Measurements from ENCODE around the gene RASL12. TPM values are rescaled to one million over a fixed set of nuclear protein-coding genes. Genes with fewer than 3 reads are reported as not detected.

RASL12 gene
- total and polyA plus RNA-seq, 10 donors = 2.7 to 38.5 (median 9.3) TPM

DNA sequence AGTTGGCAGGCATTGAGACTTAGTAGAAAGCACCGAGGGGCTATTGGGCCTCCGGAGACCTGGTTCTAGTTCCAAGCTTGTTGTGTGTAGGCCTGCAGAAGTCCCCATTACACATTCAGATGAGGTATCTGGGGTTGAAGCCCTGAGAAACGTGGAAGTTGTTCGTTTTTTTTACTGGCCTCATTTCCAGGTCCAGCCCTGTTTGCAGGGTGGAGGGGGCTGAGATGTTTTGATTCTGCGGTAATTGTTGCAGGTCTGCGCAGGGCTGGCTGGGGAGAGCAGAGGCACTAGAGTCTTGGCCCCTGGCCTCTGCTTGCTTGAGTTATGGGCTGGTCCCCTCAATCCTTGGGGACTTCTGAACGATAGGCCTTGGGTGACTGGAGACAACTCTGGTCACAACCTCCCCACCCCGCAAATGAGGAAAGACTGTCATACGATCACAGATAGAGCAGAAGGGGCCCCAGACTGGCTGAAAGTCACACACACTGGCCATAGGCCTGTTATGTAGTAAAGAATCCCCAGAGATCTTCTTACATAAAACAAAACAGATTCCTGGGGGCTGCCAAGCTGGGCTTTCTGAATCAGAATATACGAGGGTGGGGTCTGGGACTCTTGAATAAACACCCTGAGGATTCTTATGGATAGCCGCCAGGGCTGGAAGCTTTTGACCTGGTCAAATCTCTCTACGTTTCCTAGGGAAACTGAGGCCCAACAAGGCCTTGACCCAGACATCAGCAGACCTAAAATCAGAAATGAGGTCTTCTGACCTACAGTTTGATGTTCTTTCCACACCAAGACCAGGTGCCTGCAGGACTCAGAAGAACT lies 24.4 kb upstream of the RASL12 start:
- Histone ChIP-seq H3K36me3 (peaks cover 0 to 29% (median under 1%) of the 10 kb centered on the region in 6 donors), H3K9me3 (no peaks in the 10 kb centered on the region), H3K4me1 (peaks cover 0 to 22% (median 4%) of the 10 kb centered on the region in 6 donors), H3K4me3 (no peak overlapping the region), H3K27me3 (replicated peaks in 1 of 7) (no peaks in the 10 kb centered on the region), H3K27ac (no peak overlapping the region)
- no peak for TF ChIP-seq POLR2AphosphoS5 (IDR thresholded peaks at IDR 0.05)
- TF ChIP-seq, protein P1, sequence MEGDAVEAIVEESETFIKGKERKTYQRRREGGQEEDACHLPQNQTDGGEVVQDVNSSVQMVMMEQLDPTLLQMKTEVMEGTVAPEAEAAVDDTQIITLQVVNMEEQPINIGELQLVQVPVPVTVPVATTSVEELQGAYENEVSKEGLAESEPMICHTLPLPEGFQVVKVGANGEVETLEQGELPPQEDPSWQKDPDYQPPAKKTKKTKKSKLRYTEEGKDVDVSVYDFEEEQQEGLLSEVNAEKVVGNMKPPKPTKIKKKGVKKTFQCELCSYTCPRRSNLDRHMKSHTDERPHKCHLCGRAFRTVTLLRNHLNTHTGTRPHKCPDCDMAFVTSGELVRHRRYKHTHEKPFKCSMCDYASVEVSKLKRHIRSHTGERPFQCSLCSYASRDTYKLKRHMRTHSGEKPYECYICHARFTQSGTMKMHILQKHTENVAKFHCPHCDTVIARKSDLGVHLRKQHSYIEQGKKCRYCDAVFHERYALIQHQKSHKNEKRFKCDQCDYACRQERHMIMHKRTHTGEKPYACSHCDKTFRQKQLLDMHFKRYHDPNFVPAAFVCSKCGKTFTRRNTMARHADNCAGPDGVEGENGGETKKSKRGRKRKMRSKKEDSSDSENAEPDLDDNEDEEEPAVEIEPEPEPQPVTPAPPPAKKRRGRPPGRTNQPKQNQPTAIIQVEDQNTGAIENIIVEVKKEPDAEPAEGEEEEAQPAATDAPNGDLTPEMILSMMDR (IDR thresholded peaks at IDR 0.05 in 8 of 11, conservative IDR thresholded peaks at IDR 0.05 in 3 of 11) = no peak
- TF ChIP-seq POLR2A (IDR thresholded peaks at IDR 0.05) = no peak
- intact Hi-C loops (cut with DNase I; ENCODE audit: low total_unique reads) = no loop called here
- DNase-seq = no peak
- 87 to 96% (median 91%) methylated on average over 11 to 12 of the region's 12 CpGs for WGBS, 5 donors

DNA sequence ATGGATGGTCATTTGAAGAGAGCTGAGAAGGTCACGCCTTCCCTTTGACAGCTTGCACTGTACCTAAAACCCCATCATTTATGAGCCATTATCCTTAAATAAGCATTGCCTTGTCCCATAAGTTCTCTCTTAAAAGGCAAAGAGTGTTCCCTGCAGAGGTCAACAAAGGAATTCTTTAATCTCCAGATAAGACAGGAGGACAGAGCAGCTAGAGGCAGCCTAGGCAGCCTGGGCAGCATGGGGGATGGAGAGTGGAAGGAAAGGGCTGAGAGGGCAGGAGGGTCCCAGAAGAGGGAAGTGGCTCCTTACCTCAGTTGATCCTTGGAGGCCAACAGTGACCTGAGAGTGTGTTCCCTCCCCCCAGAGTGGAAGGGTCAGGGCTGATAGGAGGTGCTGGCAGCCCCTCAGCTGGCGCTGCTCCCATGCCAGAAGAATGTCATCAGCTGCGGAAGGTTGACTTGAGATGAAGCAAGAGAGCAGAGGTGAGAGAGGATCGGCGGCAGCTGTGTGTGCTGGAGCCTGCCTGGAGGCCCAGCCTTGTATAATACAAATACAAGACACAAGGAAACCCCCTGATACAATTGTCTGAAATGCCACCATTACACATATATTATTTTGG lies 21.5 kb upstream of the RASL12 start:
- no peaks in the 10 kb centered on the region for H3K9me3 ChIP-seq
- intact Hi-C loops (cut with DNase I; ENCODE audit: low total_unique reads) = no loop called here
- H3K36me3 ChIP-seq = peaks cover 0 to 11% (median 0%) of the 10 kb centered on the region in 6 donors
- WGBS, 5 donors = 70 to 88% (median 77%) methylated on average over 5 of the region's 5 CpGs
- peak overlapping the region in 2 of 8 donors; percentile 4 to 59 for H3K27ac ChIP-seq
- H3K27me3 ChIP-seq (replicated peaks in 1 of 7) = peaks cover 0 to 14% (median 0%) of the 10 kb centered on the region in 7 donors
- H3K4me3 ChIP-seq = no peak overlapping the region
- no peak for DNase-seq
- TF ChIP-seq POLR2A (IDR thresholded peaks at IDR 0.05) (no peak), POLR2AphosphoS5 (IDR thresholded peaks at IDR 0.05) (peak in 2 of 3 donors; percentile 57 to 58)
- TF ChIP-seq, protein P1 (IDR thresholded peaks at IDR 0.05 in 8 of 11, conservative IDR thresholded peaks at IDR 0.05 in 3 of 11) = no peak
- peaks cover 0 to 49% (median 6%) of the 10 kb centered on the region in 6 donors for H3K4me1 ChIP-seq

GRCh38 chr15:65088643-65089021 lies 20.8 kb upstream of the RASL12 start:
- intact Hi-C loops (cut with DNase I; ENCODE audit: low total_unique reads) = no loop called here
- no peak for TF ChIP-seq POLR2A (IDR thresholded peaks at IDR 0.05)
- TF ChIP-seq POLR2AphosphoS5 (IDR thresholded peaks at IDR 0.05) = no peak
- 61 to 76% (median 69%) methylated on average over 6 of the region's 6 CpGs for WGBS, 5 donors

GRCh38 chr15:65087873-65088642 lies 20.3 kb upstream of the RASL12 start:
- Histone ChIP-seq H3K27me3 (replicated peaks in 1 of 7) (peaks cover 0 to 27% (median 0%) of the 10 kb centered on the region in 7 donors), H3K4me1 (peaks cover 0 to 62% (median 11%) of the 10 kb centered on the region in 6 donors), H3K9me3 (no peaks in the 10 kb centered on the region), H3K4me3 (no peak overlapping the region), H3K36me3 (peaks cover 0 to 7% (median 0%) of the 10 kb centered on the region in 6 donors), H3K27ac (peak overlapping the region in 3 of 8 donors; percentile 8 to 59 (median 8))
- TF ChIP-seq POLR2AphosphoS5 (IDR thresholded peaks at IDR 0.05) (peak in 2 of 3 donors; percentile 10 to 51), POLR2A (IDR thresholded peaks at IDR 0.05) (no peak)
- 79 to 87% (median 85%) methylated on average over 12 to 13 of the region's 13 CpGs for WGBS, 5 donors
- intact Hi-C loops (cut with DNase I; ENCODE audit: low total_unique reads) = no loop called here
- no peak for DNase-seq

More at GRCh38 chr15:65088643-65089021, 20.8 kb upstream of the RASL12 start:
- Histone ChIP-seq H3K4me3 (no peak overlapping the region), H3K4me1 (peaks cover 0 to 56% (median 8%) of the 10 kb centered on the region in 6 donors), H3K36me3 (peaks cover 0 to 10% (median 0%) of the 10 kb centered on the region in 6 donors), H3K27ac (peak overlapping the region in 3 of 8 donors; percentile 8 to 59 (median 8)), H3K9me3 (no peaks in the 10 kb centered on the region), H3K27me3 (replicated peaks in 1 of 7) (peaks cover 0 to 21% (median 0%) of the 10 kb centered on the region in 7 donors)
- DNase-seq = no peak

Measured in spleen (tissue), 11 donors.